HL-60 (cell line): ENCODE measurements around the gene ARMC2.

Experiments
- CTCF ChIP-seq: IDR thresholded peaks from one replicate; pipeline ENCODE4 v1.5.1; 2011; ENCODE audit warnings: low read length, control low read depth, inconsistent platforms; ENCODE audit not compliant: insufficient read depth
- POLR2AphosphoS5 ChIP-seq: IDR thresholded peaks from 2 replicates; pipeline ENCODE4 v1.6.1; 2012; ENCODE audit warnings: low read depth
- REST ChIP-seq: IDR thresholded peaks from 2 replicates; pipeline ENCODE4 v1.6.1; 2012; ENCODE audit warnings: low read depth; ENCODE audit not compliant: insufficient replicate concordance

- no peak for TF ChIP-seq POLR2AphosphoS5
- no peak for TF ChIP-seq CTCF
- no peak for TF ChIP-seq REST
These were observed 175.2 kb downstream of the ARMC2 start for GRCh38 chr6:109023356-109023925.
